NB4 (cell line): Measurements from ENCODE around the gene CBLN1.

Source experiments
- CTCF ChIP-seq: IDR thresholded peaks from one replicate; pipeline ENCODE4 v1.5.1; 2012; ENCODE audit warnings: low read depth, low read length
- MAX ChIP-seq: IDR thresholded peaks from 2 replicates; pipeline ENCODE4 v1.6.1; 2011; ENCODE audit warnings: low read depth, low read length
- MYC ChIP-seq: IDR thresholded peaks from 2 replicates; pipeline ENCODE4 v1.6.1; 2011; ENCODE audit warnings: low read depth, low read length
- POLR2A ChIP-seq: IDR thresholded peaks from 2 replicates; pipeline ENCODE4 v1.6.1; 2011; ENCODE audit warnings: mild to moderate bottlenecking; ENCODE audit not compliant: insufficient read length; ENCODE audit errors: extremely low read depth

- TF ChIP-seq POLR2A (no peak), CTCF (no peak), MAX (no peak), MYC (no peak)
These were observed 405 bp upstream of the CBLN1 start for GRCh38 chr16:49281843-49282642.
